ENCODE results near the gene HOXB8.

Gene HOXB8

GRCh38 chr17:48610282-48611211, 4.5 kb downstream of the HOXB8 start, which contains the start of gene HOXB7:
Gene HOXB7, minus strand, starts transcription at chr17:48611017. Its CDS starts 99 bp downstream, at chr17:48610918.
- DNase-seq, result peak; percentile 56

GRCh38 chr17:48609759-48610281, 5.3 kb downstream of the HOXB8 start:
- DNase-seq, result no peak

- DNase-seq, result no peak
Measured at GRCh38 chr17:48609033-48609432, 6.1 kb downstream of the HOXB8 start.

- DNase-seq, result no peak
Measured at GRCh38 chr17:48608494-48608834, 6.6 kb downstream of the HOXB8 start.

DNA sequence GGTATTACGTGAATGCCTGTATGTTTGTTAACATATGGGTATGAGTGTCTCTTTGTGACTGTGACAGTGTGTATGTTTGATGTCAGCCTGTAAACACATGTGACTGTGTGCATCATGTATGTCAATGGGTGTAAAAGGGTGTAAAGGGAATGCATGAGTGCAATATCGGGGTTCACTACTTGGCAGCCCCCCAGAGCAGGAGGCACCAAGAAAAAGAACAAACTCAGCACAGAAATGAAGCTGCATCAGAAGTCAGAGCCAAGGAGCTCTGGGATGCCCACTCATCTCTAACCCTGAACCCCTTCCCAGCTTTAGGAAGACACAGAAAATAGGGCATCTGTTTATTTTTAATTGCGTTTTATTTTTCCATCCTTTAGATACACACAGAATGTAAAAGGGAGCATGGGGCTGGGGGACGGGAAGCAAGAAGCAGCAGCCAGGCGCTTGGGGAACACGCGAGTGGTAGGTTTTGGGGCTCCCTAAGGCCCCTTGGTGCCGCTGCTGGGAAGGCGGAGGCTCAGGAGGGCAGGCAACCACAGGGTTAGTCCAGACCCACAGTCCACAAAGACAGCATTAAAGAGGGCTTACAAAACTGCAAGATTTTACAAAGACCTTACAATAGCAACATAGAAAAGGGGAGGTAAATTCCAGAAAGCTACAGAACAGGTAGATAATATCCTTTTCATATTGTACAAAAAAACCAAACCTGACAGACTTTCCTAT, 8.0 kb downstream of the HOXB8 start:
- DNase-seq, result no peak

DNA sequence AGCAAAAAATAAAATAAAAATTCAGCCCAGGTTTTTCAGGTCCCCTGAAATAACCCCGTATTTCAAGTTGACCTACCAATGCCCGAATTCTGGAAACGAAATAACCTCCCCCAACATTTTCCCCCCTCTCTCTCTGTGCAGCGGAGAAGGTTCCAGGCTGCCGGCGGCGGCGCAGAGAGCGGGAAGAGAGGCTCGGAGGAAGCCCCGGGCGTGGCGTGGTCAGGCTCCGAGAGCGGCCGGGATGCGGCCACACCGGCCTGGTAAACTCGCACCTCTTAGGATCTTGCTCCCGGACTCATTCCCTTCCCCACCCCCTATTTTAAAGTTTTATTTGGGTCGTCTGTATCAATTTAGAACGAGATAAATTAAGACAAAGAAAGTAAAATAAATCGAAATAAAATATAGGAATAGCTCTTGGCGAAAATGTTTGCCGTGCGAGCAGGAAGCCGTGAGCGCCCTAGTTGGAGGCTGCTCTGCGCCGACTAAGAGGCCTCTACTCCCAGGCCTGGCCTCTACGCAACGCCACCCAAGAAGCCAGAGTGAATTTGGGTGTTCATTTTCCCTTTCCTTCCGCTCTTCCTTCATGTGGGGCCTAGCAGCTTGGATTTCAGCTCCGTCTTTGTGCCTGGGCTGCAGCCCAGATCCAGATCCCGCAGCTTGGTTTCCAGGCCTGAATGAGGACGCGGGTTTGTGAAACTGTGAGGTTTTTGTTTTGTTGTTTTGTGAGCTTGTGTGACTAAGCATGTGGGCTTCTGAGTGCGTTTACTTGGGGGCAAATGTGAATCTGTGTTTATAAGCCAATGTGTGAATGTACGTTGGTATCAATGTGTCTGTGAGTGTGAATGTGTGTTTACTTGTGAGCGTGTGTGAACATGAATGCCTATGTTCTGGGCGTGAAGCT, 8.9 kb downstream of the HOXB8 start:
- DNase-seq, result no peak

GRCh38 chr17:48605409-48605919, 9.6 kb downstream of the HOXB8 start:
- DNase-seq, result no peak

DNA sequence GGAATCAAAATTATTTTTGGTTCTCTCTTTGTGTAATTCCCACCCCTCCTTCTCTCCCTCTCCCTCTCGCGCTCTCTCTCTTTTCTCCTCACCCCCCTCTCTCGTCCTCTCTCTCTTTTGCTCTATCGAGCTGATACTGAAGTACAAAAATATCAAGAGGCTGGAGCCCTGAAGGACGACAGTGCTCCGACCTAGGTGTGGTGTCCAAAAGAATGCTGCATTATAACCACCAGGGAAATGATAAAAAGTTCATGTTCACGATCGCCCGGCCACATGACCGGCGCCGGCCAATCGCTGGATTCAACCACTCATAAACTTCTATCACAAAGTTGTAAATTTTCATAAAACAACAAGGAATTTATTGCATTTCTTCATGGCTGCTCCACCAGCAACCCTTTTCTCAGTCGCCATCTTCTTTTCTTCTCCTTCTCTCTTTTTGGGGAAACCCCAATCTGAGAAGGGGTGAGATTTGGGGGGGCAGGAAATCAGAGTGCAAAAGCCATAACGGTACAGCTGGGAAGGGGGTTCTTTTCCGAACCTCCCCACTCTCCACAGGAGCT, 10.2 kb downstream of the HOXB8 start, which contains the start of gene HOXB6:
HOXB6 (minus strand) TSS at position 217 of the 560 bp plus-strand sequence. CDS start 6,836 bp downstream, outside the sequence.
- DNase-seq, result no peak

- DNase-seq, result no peak
Measured at GRCh38 chr17:48603959-48604769, 10.9 kb downstream of the HOXB8 start.

DNA sequence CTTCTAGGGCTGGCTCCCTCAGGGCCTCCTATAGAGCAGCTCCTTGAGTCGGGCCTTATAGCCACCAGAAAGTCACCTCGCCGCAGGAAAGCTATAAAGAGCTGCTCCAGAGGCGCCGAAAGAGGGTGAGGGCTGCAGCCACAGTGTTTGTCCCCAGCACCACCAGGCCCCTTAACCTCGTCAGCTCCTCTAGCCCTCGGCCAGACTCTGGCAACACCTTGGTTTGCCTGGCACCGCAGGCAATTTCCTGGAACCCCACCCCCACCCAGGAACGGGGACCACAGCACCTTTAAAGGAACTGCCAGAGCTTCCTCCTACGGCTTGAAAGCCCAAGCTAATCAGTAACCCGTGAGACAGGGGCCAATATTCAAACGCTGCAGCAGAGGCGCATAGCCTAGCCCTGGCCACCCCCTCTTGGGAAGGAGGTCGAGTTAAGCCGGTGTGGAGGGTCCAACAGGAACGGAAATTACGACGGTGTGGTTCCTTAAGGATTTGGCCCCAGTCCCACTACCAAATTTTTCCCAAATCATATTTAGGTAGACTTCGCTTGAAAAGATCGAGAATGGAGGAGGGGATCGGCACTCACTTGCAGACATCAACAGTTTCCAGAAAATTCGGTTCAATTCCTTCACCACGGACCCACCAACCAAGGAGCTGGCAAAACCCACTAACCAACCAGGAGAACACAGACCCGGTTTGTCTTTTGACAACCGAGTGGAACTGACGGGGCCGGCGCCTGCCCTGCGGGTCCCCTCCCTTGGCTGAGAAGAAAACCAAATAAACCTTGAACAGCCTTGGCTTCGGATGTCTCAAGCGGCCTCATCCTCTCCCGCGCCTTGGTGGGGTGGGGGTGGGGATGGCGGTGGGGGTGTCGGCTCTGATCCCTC, 13.3 kb downstream of the HOXB8 start:
- no peak for DNase-seq

- no peak for DNase-seq
Measured at GRCh38 chr17:48601207-48601538, 13.9 kb downstream of the HOXB8 start.

DNA sequence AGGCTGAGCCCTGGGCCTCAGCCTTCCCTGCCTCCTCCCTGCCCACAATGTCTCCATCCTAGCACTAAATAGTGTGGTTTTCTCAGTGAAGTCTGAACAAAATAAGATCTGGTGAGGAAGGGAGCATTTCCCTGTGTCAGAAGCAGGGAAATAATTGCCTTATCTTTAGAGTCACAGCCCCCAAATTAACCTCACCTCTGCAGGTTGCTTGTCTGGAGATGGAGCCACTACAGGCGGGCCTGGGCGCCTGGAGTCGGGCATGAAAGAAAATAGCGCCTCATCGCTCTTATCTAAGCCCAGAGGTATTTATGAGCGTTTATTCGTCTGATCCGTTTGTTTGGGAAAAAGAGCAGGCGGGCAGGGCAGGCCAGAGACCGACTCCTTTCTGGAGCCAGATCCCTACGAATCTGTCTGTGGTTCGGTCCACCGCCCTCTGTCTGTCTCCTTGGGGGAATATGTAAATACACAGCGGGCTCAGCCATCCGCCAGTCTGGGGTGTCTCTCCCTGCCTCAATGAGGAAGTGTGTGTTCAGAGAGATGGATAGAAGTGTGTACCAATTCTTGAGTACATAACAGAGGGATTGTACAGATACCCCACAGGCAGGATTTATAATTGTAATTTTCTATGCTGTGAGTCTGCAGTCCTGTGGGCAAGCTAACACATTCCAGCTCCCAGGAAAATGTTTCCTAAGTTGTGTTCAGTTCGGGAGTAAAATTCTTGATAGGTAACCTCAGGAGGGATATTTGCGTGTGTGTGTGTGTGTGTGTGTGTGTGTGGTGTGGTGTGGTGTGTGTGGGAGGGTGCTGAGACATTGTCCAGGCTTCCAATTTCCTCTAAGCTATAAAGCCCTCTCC, 14.6 kb downstream of the HOXB8 start:
- no peak for DNase-seq

DNA sequence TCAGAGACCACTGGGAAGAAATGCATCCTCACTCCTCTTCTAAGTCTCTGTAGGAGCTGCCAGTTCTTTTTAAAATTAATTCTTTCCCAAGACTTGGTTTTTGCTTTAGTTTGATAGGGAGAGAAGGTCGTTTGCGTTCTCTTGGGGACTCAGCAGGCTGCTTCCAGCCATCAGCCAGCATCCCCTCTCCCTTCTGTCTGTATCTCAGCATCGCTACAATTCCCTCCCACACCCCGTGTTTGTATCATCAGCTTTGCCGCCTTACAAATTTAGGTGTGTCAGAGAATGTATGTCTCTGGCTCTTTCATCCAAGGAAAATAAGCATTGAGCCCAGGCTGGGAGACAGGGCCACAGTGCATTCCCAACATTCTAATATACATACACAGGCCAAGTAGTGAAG, 15.7 kb downstream of the HOXB8 start:
- no peak for DNase-seq

DNA sequence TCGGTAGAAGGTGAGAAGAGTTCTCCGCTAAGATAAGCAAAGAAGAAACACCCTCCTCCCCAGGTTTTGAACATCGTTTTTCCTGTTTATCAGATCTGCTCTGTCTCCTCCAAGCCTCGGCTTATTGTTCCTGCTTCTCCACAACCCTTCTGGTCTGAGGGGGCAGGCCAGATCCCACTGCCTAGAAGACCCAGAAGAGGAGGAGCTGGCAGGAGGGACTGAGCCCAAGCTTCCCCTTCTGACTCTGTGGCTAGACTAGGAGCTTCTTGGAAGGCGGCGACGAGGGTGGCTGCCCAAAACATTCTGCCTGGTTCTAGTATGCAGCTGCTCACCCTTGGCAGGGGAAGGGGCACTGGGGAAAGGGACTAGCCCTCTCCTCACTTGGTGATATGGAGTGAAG, 16.4 kb downstream of the HOXB8 start:
- DNase-seq, result no peak

- DNase-seq, result no peak
Measured at GRCh38 chr17:48597778-48598631, 17.1 kb downstream of the HOXB8 start.

GRCh38 chr17:48597528-48597777, 17.6 kb downstream of the HOXB8 start:
- DNase-seq, result no peak

DNA sequence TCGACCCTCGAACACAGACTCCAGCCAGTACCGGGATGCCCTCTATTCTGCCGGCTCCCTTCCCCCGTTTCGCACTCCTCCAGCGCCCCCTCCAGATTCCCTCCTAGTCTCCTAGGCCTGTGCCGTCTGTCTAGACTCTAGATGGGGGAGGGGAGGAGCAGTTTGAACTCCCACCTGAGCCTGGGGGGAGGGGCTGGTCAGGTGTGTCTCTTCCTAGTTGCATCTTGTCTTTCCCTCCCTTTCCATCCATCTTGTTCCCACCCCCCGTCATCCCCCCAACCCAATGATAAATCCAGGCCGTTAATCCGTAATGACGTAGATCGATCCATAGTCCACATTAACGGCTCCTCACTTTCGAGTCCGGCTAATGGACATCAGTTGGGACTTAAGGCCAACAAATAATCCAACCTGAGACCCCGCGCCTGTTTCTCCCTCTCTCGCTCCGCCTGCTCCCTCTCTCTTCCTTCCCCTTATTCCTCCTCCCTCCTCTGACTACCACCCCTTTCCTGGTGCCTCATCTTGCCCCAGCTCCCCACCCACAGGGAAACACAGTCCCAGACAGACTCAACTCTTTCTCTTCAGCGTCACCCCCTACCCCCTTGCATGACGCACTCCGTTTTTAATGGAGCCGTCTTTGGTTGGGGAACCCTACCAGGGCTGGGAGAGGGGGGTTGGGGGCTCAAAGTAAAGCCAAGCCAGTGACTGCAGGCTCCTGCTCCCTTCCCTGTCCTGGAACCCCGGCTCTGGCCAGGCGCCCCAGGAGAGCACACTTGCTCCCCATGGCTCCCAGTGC, 18.2 kb downstream of the HOXB8 start:
- DNase-seq, result no peak

Measured in activated T-cell treated with anti-CD3 and anti-CD28 coated beads for 4 hours (primary cell).